CD4-positive, alpha-beta T cell treated with Interleukin-17A for 1 hour (primary cell): ENCODE measurements around the gene TNFSF4.
"Not testable (repeated sequence)": the region's sequence is repeated elsewhere in the genome, so short reads cannot be mapped to it uniquely, and the experiment has no call there.

Source experiments
- DNase-seq: peaks from one replicate; pipeline ENCODE4 v3.0.0-alpha.2; 2020

Gene TNFSF4

DNA sequence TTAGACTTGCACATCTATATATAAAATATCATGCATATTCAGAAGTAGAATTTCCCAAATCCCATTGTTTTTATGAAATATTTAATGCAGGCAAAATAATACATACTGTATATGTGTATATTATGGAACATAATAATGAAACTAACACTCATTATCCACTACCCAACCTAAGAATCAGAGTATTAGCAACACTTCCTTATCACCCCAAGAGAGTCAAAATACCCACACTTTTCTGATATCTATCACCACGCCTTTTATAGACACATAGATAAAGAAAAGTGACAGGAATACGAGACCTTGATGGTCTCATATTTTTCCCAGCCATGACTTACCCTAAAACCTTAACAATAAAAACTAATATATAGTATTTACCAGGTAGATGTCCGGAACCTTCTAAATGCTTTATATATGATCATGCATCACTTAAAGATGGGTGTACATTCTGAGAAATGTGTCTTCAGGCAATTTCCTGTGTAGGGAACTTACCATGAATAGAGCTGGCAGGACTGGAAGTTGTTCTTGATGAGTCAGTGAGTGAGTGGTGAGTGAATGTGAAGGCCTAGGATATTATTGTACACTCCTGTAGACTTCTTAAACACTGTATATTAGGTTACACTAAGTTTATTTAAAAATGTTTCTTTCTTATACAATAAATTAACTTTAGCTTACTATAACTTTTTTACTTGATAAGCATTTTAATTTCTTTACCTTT lies 45.5 kb downstream of the TNFSF4 start:
- DNase-seq = no peak

DNA sequence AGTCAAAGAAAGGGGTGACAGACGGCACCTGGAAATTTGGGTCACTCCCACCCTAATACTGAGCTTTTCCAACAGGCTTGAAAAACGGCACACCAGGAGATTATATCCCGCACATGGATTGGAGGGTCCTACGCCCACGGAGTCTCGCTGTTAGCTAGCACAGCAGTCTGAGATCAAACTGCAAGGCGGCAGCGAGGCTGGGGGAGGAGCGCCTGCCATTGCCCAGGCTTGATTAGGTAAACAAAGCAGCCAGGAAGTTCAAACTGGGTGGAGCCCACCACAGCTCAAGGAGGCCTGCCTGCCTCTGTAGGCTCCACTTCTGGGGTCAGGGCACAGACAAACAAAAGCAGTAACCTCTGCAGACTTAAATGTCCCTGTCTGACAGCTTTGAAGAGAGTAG lies 53.2 kb downstream of the TNFSF4 start:
- DNase-seq = not testable (repeated sequence)

DNA sequence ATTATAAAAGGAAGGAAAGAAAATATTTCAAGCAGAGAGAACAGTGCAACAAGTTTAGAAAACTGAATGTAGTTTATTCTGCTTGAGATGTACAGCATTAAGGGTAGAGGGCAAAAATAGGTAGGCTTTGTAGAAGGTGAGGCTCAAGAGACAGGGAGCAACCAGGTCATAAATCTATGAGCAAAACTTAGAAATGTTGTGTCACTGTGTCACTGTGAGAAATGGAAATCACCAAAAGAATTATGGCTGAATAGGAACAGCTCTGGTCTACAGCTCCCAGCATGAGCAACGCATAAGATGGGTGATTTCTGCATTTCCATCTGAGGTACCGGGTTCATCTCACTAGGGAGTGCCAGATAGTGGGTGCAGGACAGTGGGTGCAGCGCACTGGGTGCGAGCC lies 53.6 kb downstream of the TNFSF4 start:
- DNase-seq = no peak

DNA sequence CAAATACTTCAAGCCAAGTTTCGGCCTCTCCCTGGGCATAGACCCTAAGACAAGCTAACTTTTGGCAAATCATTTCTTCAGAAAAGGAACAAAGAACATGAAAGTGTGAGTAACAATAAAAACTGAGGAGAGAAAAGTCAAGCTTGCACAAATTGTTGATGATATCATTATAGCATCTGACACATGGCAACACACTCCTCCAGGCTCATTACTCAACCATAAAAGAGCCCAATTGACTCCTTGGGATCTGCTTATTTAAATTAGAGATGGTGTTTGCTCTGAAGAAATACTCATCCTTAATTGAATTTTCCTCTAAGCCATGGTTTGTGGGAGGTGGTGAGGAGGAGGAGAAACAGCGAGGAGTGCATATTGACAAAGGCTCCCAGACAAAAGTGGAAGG lies 54.5 kb downstream of the TNFSF4 start:
- DNase-seq = no peak

DNA sequence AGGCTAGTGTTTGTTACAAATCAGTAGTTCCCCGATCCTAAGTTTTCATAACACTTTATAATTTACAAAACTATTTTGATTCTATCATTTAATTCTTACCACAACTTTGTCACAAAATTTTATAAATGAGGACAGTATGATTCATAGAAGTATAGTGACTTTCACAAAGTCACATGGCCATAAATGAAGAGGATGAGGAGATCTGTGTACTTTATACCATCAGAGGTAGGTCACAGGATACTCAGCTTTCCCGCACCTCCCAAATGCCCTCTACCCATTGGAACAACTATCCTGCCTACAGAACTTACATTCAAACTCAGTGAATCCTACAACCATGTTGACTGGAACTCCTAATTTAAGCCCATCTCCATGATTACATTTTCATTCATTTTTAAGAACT lies 56.3 kb downstream of the TNFSF4 start:
- DNase-seq = no peak

DNA sequence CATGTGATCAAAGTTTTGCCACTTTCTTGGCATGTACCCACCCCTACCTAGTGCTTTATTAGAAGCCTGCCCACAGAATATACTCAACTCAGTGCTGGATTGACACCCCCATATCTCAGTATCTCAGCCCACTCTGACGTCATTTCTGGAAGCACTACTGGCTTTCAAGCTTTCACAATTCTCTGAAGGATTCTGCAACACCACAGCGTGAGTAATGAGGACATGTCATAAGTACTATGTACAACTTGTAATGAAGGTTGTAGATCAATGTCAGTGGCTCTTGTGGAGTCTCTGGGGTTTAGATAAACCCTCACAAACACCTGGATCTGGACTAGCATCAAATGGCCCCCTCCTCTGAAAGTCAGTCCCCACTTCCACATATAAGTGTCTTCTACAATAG lies 57.2 kb downstream of the TNFSF4 start:
- DNase-seq = no peak

DNA sequence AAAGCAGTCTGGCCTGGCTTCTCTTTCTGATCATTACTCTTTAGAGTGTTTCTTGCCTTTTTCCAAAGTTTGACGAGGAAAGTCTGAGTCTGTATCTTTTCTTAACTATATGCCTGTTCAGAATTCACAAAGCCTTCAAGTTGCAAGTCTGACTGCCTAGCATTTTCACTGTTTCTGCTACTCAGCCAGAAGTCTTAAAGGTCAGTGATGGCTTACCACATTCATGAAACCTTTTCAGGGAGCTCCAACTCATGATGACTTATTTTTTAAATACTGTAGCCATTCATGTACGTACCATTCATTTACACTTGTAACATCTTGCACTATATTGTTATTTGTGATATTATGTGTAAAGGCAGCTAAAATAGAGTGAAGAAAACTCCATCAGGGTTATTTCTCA lies 58.2 kb downstream of the TNFSF4 start:
- no peak for DNase-seq

DNA sequence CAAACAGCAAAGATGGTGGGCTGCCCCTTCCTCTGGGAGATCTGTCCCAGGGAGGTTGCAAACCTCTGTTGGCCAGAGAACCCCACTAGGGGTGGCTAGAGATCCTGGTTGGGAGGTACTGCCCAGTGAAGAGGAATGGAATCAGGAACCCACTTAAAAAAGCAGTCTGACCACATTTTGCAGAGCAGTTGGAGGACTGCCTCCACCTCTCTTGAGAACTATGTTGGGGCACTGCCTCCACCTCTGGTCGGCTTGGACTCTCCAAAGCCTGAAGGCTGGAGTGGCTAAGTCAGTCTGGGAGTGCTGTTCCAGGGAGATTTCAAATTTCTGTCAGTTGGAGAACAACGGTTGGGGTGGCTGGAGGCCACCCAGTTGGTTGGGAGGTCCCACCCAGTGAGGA lies 58.6 kb downstream of the TNFSF4 start:
- no peak for DNase-seq

DNA sequence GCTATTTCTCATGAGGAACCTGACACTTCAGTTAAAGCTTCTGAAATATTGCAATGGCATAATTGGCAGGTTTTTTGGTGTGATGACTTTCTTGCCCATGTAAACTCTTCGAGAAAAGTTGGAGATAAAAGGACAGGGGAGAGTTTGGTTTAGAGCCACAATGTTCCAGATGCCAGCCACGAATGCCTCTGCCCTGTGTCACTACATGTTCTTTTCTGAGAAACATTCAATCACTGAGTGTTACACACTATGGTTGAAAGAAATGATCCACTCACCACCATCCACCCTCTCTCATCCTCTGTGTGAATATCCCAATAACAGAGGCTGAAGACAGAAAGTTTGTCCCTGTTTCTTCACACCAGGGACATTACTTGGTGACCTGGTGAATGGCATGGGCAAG lies 66.4 kb downstream of the TNFSF4 start:
- DNase-seq = no peak

DNA sequence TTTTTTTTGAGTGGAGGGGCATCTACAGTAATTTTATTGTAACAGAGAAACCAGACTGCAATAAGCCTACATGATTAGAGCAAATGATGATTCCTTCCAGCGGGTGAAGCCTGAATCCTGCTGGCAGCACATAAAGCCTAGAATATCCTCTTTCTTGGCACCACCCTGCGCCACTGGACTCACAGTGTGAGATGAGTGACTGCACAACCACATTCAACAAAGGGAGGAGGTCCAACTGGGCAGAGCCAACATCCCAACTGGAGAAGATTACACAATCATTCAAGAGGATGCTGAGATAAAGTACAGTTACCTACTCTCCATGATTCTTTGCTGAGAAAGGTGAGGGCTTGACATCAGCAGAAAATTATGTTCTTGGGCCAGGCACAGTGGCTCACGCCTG lies 67.4 kb downstream of the TNFSF4 start:
- DNase-seq = no peak

DNA sequence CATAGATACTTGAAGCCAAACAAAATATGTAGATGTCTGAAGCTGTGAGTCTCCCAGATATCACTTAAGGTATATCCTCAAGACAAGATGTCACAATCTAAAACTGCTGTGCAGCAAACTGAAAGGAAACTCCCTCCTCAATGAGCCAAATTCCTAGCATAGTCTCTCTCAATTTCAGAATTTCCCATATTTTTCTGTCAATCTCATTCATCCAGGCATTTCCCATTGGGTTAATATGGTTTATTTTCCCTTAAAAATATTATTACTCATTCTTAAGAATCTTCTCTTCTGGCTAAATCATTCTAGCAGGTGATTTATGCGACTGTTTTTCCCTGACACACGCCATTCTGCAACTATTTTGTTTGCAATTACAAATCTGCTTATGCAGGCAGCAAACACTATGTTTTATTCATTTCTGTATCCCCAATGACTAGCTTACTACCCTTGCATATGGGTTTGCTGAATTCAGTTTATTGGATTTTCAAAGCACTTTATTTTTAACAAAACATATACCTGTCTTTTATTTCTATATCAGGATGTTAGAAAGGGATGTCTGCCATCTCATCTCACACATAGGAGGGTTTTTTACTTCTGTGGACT lies 69.9 kb downstream of the TNFSF4 start:
- DNase-seq = no peak

DNA sequence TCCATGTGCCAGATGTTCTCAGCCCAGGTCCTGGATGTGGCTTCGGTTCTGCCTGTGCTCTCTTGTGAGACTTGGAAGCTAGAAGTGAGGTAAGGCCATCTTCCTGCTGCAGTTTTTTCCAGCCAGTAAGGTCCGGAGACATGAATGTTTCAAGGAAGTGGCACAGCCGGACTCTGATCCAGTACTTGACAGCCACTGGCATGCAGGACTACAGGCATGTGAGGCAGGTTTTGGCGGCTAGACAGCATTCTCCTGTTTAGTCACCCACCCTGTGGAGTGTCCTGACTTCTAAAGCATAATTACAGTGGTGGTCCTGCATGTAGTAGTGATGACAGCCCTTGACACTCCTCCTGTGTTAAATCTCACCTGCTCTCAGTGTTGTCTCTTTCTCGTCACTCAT lies 72.3 kb downstream of the TNFSF4 start:
- DNase-seq = no peak

DNA sequence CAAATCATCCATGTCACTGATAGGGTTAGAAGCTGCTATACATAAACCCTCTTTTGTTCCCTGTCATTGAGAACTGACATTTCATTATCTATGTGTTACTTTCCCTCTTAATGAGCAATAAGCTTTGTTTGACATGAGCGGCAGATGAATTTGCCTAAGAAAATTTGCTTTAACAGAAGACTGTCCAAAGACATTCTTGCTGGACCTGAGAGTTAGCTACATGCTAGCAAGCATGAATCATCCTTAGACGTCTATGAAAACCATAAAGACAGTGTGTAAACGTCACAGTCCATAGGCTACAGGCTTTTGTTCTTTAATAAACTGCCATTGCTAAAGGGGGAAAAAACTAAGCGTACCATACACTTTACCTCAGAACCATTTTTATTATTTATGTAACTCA lies 73.1 kb downstream of the TNFSF4 start:
- no peak for DNase-seq
